GM13976 (cell line): Measurements from ENCODE around the gene P2RY1.

Experiments used
- DNase-seq: peaks from one replicate; pipeline ENCODE4 v3.0.0; 2012; ENCODE audit warnings: low spot score
- CTCF ChIP-seq: IDR thresholded peaks from 2 replicates; pipeline ENCODE4 v1.5.1; 2012; ENCODE audit warnings: borderline replicate concordance, mild to moderate bottlenecking; ENCODE audit not compliant: insufficient read depth; ENCODE audit errors: extremely low read depth, missing control alignments, control extremely low read depth
- in situ Hi-C: fragments of 300-500 bp; cut with MboI; formaldehyde crosslinking; loops from one replicate; pipeline ENCODE4 v1.12.0; 2022; ENCODE audit warnings: low sequenced_read_pairs, mixed read lengths, inconsistent platforms; ENCODE audit not compliant: unreplicated experiment

Gene P2RY1

GRCh38 chr3:152811974-152812760 lies 22.8 kb upstream of the P2RY1 start:
- TF ChIP-seq CTCF, result no peak
- in situ Hi-C loops, result no loop called here
- DNase-seq, result no peak

GRCh38 chr3:152817400-152817799 lies 17.5 kb upstream of the P2RY1 start:
- TF ChIP-seq CTCF, result no peak
- in situ Hi-C loops, result no loop called here
- DNase-seq, result no peak

GRCh38 chr3:152818027-152818426 lies 16.9 kb upstream of the P2RY1 start:
- in situ Hi-C loops, result no loop called here
- DNase-seq, result no peak
- TF ChIP-seq CTCF, result no peak

GRCh38 chr3:152823173-152823572 lies 11.8 kb upstream of the P2RY1 start:
- in situ Hi-C loops, result no loop called here
- no peak for DNase-seq
- TF ChIP-seq CTCF, result no peak

- in situ Hi-C loops, result no loop called here
- no peak for DNase-seq
- TF ChIP-seq CTCF, result no peak
These were observed 11.2 kb upstream of the P2RY1 start for GRCh38 chr3:152823781-152824180.

- TF ChIP-seq CTCF, result no peak
- in situ Hi-C loops, result no loop called here
- no peak for DNase-seq
These were observed 9.4 kb upstream of the P2RY1 start for GRCh38 chr3:152825566-152825965.
